Measurements from ENCODE around the gene TCF12. TPM values are rescaled to one million over a fixed set of nuclear protein-coding genes. Genes with fewer than 3 reads are reported as not detected.

The TCF12 gene
- polyA plus RNA-seq, 3 donors, result 15.8 to 52.5 (median 27.6) TPM

DNA sequence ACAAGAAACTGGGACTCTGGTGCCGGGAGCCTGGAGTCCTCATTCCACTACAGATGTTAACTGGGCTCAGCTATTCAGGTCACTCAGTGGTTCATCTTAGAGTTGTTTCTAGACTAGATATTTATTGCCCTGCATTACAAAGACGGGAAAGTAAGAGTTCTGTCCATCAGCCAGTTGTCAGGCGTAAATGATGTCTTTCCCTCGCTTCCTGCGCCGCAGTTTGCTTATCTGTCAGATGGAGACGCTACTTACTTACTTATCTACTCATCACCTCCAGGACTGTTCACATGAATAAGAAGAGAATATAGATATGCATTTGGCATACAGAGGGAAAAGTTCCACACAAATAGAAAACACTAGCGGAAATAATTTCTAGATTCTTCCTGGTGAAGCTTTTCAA, 410.0 kb downstream of the TCF12 start:
- 100% methylated on average over 2 of the region's 8 CpGs for WGBS (ENCODE audit: insufficient coverage)
- peaks cover 0 to 1% (median 0%) of the 10 kb centered on the region in 7 donors for H3K9me3 Mint-ChIP-seq
- DNase-seq, result no peak
- Histone ChIP-seq H3K27ac (ENCODE audit: low read depth in 1 of 2, low read length in 2 of 2) (no peak overlapping the region), H4K20me1 (ENCODE audit: insufficient read depth, low read length) (no peaks in the 10 kb centered on the region), H3K9ac (ENCODE audit: insufficient read depth, low read length, poor library complexity, severe bottlenecking) (no peak overlapping the region), H3K4me1 (ENCODE audit: control insufficient read depth in 1 of 2, insufficient read depth in 2 of 2, low read length in 2 of 2) (no peaks in the 10 kb centered on the region), H3K9me3 (replicated peaks in 1 of 2; ENCODE audit: control insufficient read depth in 1 of 2, insufficient read depth in 1 of 2, low read length in 2 of 2) (no peaks in the 10 kb centered on the region), H3K79me2 (ENCODE audit: insufficient read depth, low read length) (no peaks in the 10 kb centered on the region), H3K27me3 (ENCODE audit: control insufficient read depth in 2 of 2, insufficient read depth in 2 of 2, low read length in 2 of 2) (no peaks in the 10 kb centered on the region), H3K36me3 (replicated peaks in 1 of 2; ENCODE audit: control insufficient read depth in 1 of 2, insufficient read depth in 2 of 2, low read length in 2 of 2) (no peaks in the 10 kb centered on the region), H3K4me2 (replicated peaks; ENCODE audit: extremely low read depth, low read length, poor library complexity, severe bottlenecking) (no peak overlapping the region), H2AFZ (ENCODE audit: insufficient read depth, low read depth, low read length, poor library complexity, severe bottlenecking) (no peak overlapping the region), H3K4me3 (replicated peaks in 1 of 3; ENCODE audit: low read depth in 2 of 3, low read length in 3 of 3) (no peak overlapping the region)
- TF ChIP-seq, protein P1, sequence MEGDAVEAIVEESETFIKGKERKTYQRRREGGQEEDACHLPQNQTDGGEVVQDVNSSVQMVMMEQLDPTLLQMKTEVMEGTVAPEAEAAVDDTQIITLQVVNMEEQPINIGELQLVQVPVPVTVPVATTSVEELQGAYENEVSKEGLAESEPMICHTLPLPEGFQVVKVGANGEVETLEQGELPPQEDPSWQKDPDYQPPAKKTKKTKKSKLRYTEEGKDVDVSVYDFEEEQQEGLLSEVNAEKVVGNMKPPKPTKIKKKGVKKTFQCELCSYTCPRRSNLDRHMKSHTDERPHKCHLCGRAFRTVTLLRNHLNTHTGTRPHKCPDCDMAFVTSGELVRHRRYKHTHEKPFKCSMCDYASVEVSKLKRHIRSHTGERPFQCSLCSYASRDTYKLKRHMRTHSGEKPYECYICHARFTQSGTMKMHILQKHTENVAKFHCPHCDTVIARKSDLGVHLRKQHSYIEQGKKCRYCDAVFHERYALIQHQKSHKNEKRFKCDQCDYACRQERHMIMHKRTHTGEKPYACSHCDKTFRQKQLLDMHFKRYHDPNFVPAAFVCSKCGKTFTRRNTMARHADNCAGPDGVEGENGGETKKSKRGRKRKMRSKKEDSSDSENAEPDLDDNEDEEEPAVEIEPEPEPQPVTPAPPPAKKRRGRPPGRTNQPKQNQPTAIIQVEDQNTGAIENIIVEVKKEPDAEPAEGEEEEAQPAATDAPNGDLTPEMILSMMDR (IDR thresholded peaks at IDR 0.05), result no peak
- H3K36me3 Mint-ChIP-seq, result no peaks in the 10 kb centered on the region
- H3K4me3 Mint-ChIP-seq, result no peak overlapping the region
- intact Hi-C loops (cut with micrococcal nuclease), result no loop called here
- H3K4me1 Mint-ChIP-seq, result peaks cover 7% of the 10 kb centered on the region
- no peak overlapping the region for H3K27ac Mint-ChIP-seq
- peaks cover 3 to 12% (median 11%) of the 10 kb centered on the region in 3 donors for H3K27me3 Mint-ChIP-seq (ENCODE audit: low read depth in 3 of 3)

DNA sequence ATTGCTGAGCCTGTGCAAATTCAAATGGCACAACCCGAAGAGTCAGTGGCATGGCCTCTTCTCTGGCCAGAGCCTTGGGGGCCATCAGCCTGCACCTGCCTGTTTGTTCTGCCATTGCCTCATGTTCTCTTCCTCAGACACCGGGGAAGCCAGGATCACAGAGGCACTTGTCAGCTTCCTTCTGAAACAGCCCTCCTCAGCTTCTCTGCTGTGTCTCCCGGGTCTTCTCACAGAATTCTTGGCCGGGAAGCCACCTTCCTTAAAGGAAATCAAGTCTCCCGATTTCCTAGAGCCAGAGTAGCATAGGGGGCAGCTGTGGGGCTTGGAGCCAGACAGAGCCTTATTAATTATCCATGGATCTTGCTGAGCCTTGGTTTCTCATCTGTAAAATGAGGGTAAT, 410.5 kb downstream of the TCF12 start:
- Histone ChIP-seq H3K36me3 (replicated peaks in 1 of 2; ENCODE audit: control insufficient read depth in 1 of 2, insufficient read depth in 2 of 2, low read length in 2 of 2) (no peaks in the 10 kb centered on the region), H3K9me3 (replicated peaks in 1 of 2; ENCODE audit: control insufficient read depth in 1 of 2, insufficient read depth in 1 of 2, low read length in 2 of 2) (no peaks in the 10 kb centered on the region), H2AFZ (ENCODE audit: insufficient read depth, low read depth, low read length, poor library complexity, severe bottlenecking) (no peak overlapping the region), H4K20me1 (ENCODE audit: insufficient read depth, low read length) (no peaks in the 10 kb centered on the region), H3K4me3 (replicated peaks in 1 of 3; ENCODE audit: low read depth in 2 of 3, low read length in 3 of 3) (no peak overlapping the region), H3K27me3 (ENCODE audit: control insufficient read depth in 2 of 2, insufficient read depth in 2 of 2, low read length in 2 of 2) (no peaks in the 10 kb centered on the region), H3K4me2 (replicated peaks; ENCODE audit: extremely low read depth, low read length, poor library complexity, severe bottlenecking) (no peak overlapping the region), H3K9ac (ENCODE audit: insufficient read depth, low read length, poor library complexity, severe bottlenecking) (no peak overlapping the region), H3K27ac (ENCODE audit: low read depth in 1 of 2, low read length in 2 of 2) (no peak overlapping the region), H3K79me2 (ENCODE audit: insufficient read depth, low read length) (no peaks in the 10 kb centered on the region), H3K4me1 (ENCODE audit: control insufficient read depth in 1 of 2, insufficient read depth in 2 of 2, low read length in 2 of 2) (no peaks in the 10 kb centered on the region)
- intact Hi-C loops (cut with micrococcal nuclease), result no loop called here
- H3K4me3 Mint-ChIP-seq, result no peak overlapping the region
- no peaks in the 10 kb centered on the region for H3K36me3 Mint-ChIP-seq
- WGBS (ENCODE audit: insufficient coverage), result 78% methylated on average over 3 of the region's 5 CpGs
- H3K27ac Mint-ChIP-seq, result no peak overlapping the region
- DNase-seq, result no peak
- peaks cover 0 to 1% (median 0%) of the 10 kb centered on the region in 7 donors for H3K9me3 Mint-ChIP-seq
- TF ChIP-seq, protein P1 (IDR thresholded peaks at IDR 0.05), result no peak
- peaks cover 7% of the 10 kb centered on the region for H3K4me1 Mint-ChIP-seq
- H3K27me3 Mint-ChIP-seq (ENCODE audit: low read depth in 3 of 3), result peaks cover 3 to 12% (median 11%) of the 10 kb centered on the region in 3 donors

Data from CD14-positive monocyte (primary cell).